Right ventricle myocardium inferior (tissue), 1 donor: Measurements from ENCODE around the gene MYCT1. TPM values are rescaled to one million over a fixed set of nuclear protein-coding genes. Genes with fewer than 3 reads are reported as not detected.

Experiments
- total RNA-seq: library from RNA; stranded (reverse); fragmentation: NEBNext Ultra II Directional; extraction: Animal tissue kit (Norgen Biotek cat#: 25700); gene quantifications from one replicate; pipeline ENCODE4 v1.2.1, GENCODE V29; 2021
- donor health status: DM: no; HTN: yes; CAD: no; lungs with severe emphysema.

The MYCT1 gene
- total RNA-seq, 1 donor from 2014 or later, result 17.6 TPM

Other genes starting within 250 kb of the MYCT1 start
- gene SYNE1, start 60.5 kb upstream of the MYCT1 start, total RNA-seq, result 84.2 TPM
- gene VIP, start 52.9 kb downstream of the MYCT1 start, total RNA-seq, result 0.41 TPM